HG02610 (cell line): Measurements from ENCODE around the gene L1CAM.

ENCODE experiments used
- ATAC-seq: cut with Tn5 transposase; IDR thresholded peaks from one replicate; pipeline ENCODE4 v1.9.1; 2021; ENCODE audit warnings: mild to moderate bottlenecking, moderate library complexity; ENCODE audit not compliant: unreplicated experiment

Gene L1CAM

GRCh38 chrX:153925739-153926551 is 40.0 kb upstream of the L1CAM start, which contains the start of gene ARHGAP4:
Gene ARHGAP4 (minus strand): TSS chrX:153926264. CDS start chrX:153926202, 62 bp downstream.
- ATAC-seq = no peak

GRCh38 chrX:153925387-153925738 is 39.4 kb upstream of the L1CAM start:
- no peak for ATAC-seq

GRCh38 chrX:153924149-153924861 is 38.3 kb upstream of the L1CAM start:
- ATAC-seq = no peak

GRCh38 chrX:153922932-153923857 is 37.2 kb upstream of the L1CAM start:
- no peak for ATAC-seq

GRCh38 chrX:153921511-153922446 is 35.8 kb upstream of the L1CAM start:
- no peak for ATAC-seq

- no peak for ATAC-seq
Observed at GRCh38 chrX:153921070-153921469, 35.1 kb upstream of the L1CAM start.

- no peak for ATAC-seq
Observed at GRCh38 chrX:153920546-153920945, 34.6 kb upstream of the L1CAM start.

GRCh38 chrX:153919281-153919680 is 33.3 kb upstream of the L1CAM start:
- no peak for ATAC-seq

GRCh38 chrX:153917869-153918268 is 31.9 kb upstream of the L1CAM start:
- ATAC-seq = no peak

GRCh38 chrX:153913701-153914100 is 27.7 kb upstream of the L1CAM start:
- no peak for ATAC-seq

- no peak for ATAC-seq
Observed at GRCh38 chrX:153913211-153913610, 27.2 kb upstream of the L1CAM start.

- no peak for ATAC-seq
Observed at GRCh38 chrX:153911798-153912197, 25.8 kb upstream of the L1CAM start.

- ATAC-seq = no peak
Observed at GRCh38 chrX:153910446-153910845, 24.5 kb upstream of the L1CAM start.

- no peak for ATAC-seq
Observed at GRCh38 chrX:153909980-153910360, 24.0 kb upstream of the L1CAM start.

GRCh38 chrX:153909024-153909979 is 23.3 kb upstream of the L1CAM start:
- ATAC-seq = no peak

- no peak for ATAC-seq
Observed at GRCh38 chrX:153908219-153908860, 22.4 kb upstream of the L1CAM start.

- ATAC-seq = no peak
Observed at GRCh38 chrX:153907456-153907855, 21.5 kb upstream of the L1CAM start.

- ATAC-seq = no peak
Observed at GRCh38 chrX:153906126-153906917, 20.3 kb upstream of the L1CAM start.
